Right renal pelvis (tissue), 4 donors: ENCODE measurements around the gene GBP4. TPM values are rescaled to one million over a fixed set of nuclear protein-coding genes. Genes with fewer than 3 reads are reported as not detected.
"Not testable (repeated sequence)": the region's sequence is repeated elsewhere in the genome, so short reads cannot be mapped to it uniquely, and the experiment has no call there.

Experiments
- DNase-seq, 4 donors: peaks; one replicate each; pipeline ENCODE4 v3.0.0-alpha.2; 2013; ENCODE audit warnings: low read depth in 4 of 4, low spot score in 3 of 4, missing footprints in 1 of 4
- polyA plus RNA-seq, 4 donors: library from polyadenylated mRNA; unstranded; fragments of 120-200 nt; gene quantifications; one replicate each; pipeline ENCODE4 v1.2.1, GENCODE V29; 2013; ENCODE audit not compliant: insufficient read length in 4 of 4

Gene GBP4, protein sequence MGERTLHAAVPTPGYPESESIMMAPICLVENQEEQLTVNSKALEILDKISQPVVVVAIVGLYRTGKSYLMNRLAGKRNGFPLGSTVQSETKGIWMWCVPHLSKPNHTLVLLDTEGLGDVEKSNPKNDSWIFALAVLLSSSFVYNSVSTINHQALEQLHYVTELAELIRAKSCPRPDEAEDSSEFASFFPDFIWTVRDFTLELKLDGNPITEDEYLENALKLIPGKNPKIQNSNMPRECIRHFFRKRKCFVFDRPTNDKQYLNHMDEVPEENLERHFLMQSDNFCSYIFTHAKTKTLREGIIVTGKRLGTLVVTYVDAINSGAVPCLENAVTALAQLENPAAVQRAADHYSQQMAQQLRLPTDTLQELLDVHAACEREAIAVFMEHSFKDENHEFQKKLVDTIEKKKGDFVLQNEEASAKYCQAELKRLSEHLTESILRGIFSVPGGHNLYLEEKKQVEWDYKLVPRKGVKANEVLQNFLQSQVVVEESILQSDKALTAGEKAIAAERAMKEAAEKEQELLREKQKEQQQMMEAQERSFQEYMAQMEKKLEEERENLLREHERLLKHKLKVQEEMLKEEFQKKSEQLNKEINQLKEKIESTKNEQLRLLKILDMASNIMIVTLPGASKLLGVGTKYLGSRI
- 10 to 100 TPM in 1 of 4 donors, 1 to 10 TPM in 3; 6.9 to 11.4 (median 9.6) TPM for polyA plus RNA-seq

DNA sequence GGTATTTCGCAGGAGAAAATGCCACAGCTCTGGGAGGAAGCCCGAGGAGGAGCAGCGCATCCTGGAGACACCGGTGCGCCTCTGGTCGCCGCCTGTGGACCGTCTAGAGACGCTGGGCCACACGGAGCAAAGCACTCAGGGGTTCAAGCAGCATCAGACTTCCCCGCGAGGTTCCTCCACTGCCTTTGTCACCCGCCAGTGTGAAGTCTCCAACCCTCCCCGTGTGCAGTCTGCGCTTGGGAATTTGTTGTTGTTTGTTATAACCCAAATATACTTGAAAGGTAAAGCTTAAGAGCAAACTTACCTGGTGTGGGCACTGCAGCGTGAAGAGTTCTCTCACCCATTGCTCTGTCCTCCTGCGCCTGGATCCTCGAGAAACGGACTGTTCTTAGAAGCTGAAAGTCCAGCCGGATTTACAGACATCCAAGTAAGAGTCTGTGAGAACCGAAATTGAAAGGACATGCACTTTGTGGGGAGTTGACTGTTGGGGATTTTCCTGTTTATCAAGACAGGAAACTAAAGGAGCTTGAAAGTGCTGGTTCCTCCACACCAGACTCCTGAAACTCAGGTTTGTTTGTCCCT lies at the start of gene GBP4:
TSS of gene GBP4 (minus strand) at position 452 of the 582 bp plus-strand sequence. CDS start at position 344, 108 bp downstream.
- no peak for DNase-seq

DNA sequence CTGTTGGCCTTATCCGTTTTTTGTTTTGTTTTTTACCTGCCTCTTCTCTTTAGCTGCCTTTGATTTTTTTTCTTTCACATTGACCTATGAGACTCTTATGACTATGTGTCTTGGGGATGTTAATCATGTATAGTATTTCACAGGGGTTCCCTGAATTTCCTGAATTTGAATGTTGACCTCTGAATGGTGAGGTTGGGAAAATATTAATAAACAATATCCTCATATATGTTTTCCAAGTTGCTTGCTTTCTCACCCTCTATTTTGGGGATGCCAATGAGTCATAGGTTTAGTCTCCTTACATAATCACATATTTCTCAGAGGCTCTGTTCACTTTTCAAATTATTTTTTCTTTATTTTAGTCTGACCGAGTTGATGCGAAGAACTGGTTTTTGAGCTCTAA lies 44.3 kb upstream of the GBP4 start:
- DNase-seq: no peak

GRCh38 chr1:89221341-89221740 lies 22.6 kb upstream of the GBP4 start:
- no peak for DNase-seq

DNA sequence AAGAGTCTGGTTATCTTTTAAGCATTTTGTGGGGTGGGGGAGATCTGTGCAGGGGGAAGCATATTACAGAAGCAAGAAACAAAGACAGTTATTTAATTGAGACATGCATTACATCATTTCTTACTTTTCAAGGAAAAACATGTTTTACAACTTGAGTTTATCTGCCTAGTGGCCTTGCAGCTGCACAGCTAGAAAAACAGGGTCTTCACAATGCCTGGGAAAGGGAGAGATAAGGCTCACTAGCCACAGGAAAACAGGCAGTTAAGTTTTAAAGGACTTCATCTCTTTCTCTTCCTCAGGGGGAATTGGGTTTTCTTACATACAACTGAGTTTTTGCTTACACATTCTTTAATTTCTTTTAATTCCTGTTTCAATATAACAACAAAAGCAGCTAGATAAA lies 21.1 kb upstream of the GBP4 start:
- DNase-seq: not testable (repeated sequence)

- DNase-seq: not testable (repeated sequence)
These were observed 20.2 kb upstream of the GBP4 start for GRCh38 chr1:89218941-89219340.

DNA sequence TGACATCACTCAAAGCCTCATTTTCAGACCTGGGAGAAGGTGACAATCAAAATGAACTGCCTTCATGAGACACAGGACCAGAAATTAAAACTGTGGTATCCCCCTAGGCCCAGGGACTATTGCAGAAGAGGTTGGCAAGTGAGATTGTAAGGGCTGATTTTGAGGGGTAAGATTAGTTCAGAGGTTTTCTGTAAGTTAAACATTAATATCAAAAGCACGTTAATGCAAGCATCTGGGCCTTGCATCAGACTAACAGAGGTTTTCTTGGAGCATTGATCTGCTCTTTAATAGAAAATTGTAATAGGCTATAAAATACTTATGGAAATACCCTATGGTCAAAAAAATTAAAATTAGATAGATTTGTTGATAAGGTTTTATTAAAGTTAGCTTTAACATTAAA lies 14.6 kb upstream of the GBP4 start:
- DNase-seq: no peak

GRCh38 chr1:89211035-89211634 lies 12.4 kb upstream of the GBP4 start:
- no peak for DNase-seq

GRCh38 chr1:89206373-89206772 lies 7.6 kb upstream of the GBP4 start:
- no peak for DNase-seq

- no peak for DNase-seq
These were observed 4.4 kb upstream of the GBP4 start for GRCh38 chr1:89203166-89203565.

- DNase-seq: no peak
These were observed 2.5 kb upstream of the GBP4 start for GRCh38 chr1:89201106-89201794.

GRCh38 chr1:89200663-89201062 lies 1.9 kb upstream of the GBP4 start:
- no peak for DNase-seq

DNA sequence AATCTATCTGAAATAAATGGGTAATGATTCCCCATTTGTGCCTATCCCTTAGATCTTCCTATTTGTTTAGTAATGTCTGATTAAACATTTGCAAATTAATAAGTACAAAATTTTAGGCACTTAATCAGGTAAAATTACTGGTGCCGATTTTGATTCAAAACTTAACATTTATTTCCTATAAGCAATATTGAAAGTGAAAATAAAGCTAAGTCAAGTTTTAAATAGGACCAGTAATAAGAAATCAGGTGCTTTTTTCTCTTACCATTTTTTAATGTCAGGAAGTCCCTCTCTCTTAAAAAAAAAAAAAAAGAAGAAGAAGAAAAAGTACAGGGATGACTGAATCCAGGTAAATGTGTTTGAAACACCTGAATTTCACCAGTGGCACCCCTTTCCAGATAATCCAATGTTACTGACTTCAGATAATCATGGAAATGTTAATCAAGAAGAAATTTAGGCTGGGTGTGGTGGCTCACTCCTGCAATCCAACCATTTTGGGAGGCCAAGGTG lies 836 bp upstream of the GBP4 start:
- DNase-seq: no peak

DNA sequence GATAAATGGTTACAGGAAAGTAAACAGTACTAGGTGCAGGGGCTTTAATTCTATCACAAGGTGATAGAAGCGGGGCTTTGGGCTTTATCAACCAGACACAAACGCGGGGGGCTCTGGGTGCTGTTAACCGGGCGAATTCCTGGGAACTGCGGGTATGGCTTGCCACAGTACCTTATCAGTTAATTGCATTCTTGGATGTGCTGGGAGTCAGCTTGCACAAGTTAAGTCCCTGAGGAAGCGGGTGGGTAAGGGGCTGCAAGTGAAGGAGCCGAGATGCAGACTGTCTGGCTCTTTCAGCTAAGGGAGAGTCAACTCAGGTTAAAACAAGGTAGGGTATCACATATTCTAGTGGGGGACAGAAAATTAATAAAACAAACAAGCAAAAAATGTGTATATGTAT lies 661 bp downstream of the GBP4 start:
- no peak for DNase-seq

DNA sequence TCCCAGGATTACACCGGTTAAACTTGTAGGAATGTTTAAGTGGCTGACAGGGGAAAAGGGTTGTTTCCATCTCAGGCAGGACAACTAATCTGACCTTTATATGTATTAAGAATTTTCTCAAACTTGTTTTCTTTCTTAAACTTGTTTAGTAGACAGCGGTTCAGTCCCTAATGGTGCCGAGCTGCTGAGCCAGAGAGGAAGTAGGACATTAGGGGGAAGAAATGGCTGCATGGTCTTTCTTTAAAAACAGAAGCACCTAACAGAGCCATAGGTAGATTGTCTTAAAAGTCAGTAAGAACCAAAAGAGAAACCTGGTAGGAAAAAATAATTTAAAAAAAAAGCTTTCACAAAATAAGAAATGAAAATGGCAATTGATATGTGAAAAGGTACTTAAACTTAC lies 3.3 kb downstream of the GBP4 start:
- no peak for DNase-seq

GRCh38 chr1:89191314-89191713 lies 7.4 kb downstream of the GBP4 start:
- no peak for DNase-seq

DNA sequence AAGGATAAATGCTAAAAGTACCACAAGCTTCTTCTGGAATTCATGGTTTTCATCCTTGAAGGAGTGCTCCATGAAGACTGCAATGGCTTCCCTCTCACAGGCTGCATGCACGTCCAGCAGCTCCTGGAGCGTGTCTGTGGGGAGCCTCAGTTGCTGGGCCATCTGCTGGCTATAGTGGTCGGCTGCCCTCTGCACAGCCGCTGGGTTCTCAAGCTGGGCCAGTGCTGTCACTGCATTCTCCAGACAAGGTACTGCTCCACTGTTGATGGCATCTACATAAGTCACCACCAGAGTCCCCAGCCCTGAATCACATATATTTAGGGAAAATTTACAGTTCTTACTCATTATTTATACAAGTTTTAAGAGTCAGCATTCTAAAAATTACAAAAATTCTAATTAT lies 8.7 kb downstream of the GBP4 start:
- no peak for DNase-seq

DNA sequence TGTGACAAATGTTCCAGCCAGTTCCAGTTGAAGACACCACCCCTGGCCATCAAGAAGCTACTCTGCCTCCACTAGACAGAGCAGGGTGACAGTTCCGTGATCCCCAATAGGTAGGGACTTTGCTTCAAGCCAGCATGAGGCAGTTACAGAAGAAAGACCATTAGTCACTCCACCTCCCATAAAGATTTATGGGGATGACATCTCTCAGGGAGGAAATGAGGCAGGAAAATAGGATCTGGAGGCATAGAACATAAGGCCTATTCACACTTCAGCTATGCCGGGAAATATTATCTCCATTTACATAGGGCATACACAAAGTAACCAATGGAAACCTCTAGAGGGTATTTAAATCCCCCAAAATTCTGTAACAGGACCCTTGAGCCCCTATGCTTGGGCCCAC lies 19.4 kb downstream of the GBP4 start:
- no peak for DNase-seq

DNA sequence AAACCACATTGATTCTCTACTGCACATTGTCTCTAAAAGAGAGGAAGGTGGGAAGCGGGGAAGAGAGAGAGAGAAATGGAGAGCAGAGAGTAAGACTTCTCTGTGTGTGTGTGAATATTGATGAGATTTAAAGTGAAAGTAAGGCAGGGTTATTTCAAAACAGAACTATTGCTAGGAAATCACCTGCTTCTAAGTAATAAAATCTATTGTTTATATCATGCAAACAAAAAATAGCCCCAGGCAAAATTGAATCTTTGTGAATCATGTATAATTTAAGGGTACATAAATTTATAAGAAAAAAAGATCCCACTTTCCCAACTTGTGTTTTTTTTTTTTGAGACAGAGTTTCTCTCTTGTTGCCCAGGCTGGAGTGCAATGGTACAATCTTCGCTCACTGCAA lies 21.8 kb downstream of the GBP4 start:
- no peak for DNase-seq

DNA sequence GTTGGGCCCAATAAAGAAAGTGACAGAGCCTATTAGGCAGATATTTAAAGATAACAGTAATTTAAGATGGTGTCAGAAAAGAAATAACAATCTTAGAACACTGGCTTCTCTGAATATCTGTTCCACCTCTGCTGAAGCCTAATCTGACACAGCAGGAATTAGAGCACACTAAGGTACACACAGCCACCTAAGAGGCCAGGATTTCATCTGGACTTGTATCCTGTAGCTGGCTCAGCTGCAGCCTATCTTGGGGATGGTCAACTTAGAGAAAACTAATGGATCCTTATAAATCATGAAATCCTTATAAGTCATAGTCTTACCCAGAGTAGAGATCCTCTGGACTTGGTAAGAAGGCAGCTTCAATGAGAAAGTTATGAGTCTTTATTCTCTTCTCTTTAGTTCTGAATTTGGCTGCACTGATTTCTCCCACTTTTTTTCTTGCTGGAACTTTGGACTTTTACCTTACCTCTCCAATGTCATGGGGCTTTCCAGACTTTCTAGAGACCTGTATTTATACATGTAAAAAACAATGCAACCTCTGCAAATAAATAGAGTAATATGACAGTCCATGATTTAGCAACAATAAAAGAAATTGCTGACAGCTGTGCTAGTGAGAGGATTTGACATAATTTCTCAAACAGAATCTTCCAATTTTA lies 23.0 kb downstream of the GBP4 start, which contains the start of gene GBP7:
TSS of gene GBP7 (minus strand) at position 403 of the 656 bp plus-strand sequence. CDS start 4,068 bp downstream, outside the sequence.
- no peak for DNase-seq

DNA sequence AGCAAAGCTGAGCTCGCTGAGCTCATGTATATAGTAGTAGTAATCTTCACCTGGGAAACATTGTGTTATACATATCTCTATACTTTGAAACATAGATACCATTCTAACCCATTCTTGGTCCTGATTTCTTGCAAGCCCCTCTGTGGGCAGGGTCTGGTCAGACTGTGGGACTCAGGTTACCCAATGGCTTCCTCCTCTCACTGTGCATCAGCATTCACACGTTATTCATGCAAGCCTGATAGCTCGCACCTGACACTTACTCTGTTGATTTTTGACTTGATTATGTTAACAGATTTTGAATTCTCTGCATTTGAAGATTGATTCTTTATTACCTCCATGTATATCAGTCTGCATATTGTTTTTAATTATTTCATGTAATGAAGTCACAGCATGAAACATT lies 24.3 kb downstream of the GBP4 start:
- DNase-seq: no peak
